Right atrium auricular region (tissue), 2 donors: ENCODE measurements around the gene ZNF709. TPM values are rescaled to one million over a fixed set of nuclear protein-coding genes. Genes with fewer than 3 reads are reported as not detected.
A peak's percentile ranks its signal among the peaks of the same experiment; 100 is the strongest.
"Not testable (repeated sequence)": the region's sequence is repeated elsewhere in the genome, so short reads cannot be mapped to it uniquely, and the experiment has no call there.

ENCODE experiments used
- DNase-seq: peaks from one replicate; pipeline ENCODE4 v3.0.0-alpha.2; 2019; ENCODE audit warnings: low spot score
- H3K27ac ChIP-seq, 2 donors: fragments of 200-600 bp; sonication (generic); 1 replicate in 1 of 2; 2 replicates in 1 of 2; pipeline ENCODE4 v1.5.1; 2016 to 2019
- H3K27me3 ChIP-seq, 2 donors: fragments of 200-600 bp; sonication (generic); one replicate each; pipeline versions ENCODE4 v1.5.1 to v1.6.0; 2017 to 2019
- H3K36me3 ChIP-seq: fragments of 200-600 bp; sonication (generic); one replicate; pipeline ENCODE4 v1.5.1; 2016
- H3K4me1 ChIP-seq, 2 donors: fragments of 200-600 bp; sonication (generic); one replicate each; pipeline versions ENCODE4 v1.5.1 to v1.6.0; 2017 to 2019
- H3K4me3 ChIP-seq, 2 donors: fragments of 200-600 bp; sonication (generic); 1 replicate in 1 of 2; 2 replicates in 1 of 2; pipeline ENCODE4 v1.5.1; 2017 to 2019; ENCODE audit warnings: mild to moderate bottlenecking in 1 of 2, moderate library complexity in 1 of 2
- H3K9me3 ChIP-seq, 2 donors: fragments of 200-600 bp; sonication (generic); one replicate each; pipeline ENCODE4 v1.5.1; 2019
- CTCF ChIP-seq, 2 donors: fragments of 200-600 bp; sonication (generic); IDR thresholded peaks; one replicate each; pipeline ENCODE4 v1.5.1; 2019; ENCODE audit warnings: antibody characterized with exemption in 2 of 2
- total RNA-seq, 2 donors: library from RNA; depleted of rRNA; stranded (reverse); fragments of >200 nt; gene quantifications; one replicate each; pipeline ENCODE4 v1.1.0, GENCODE V29; 2016

The ZNF709 gene
- total RNA-seq, 2 donors from 2014 or later = 1.6 to 2.0 TPM

GRCh38 chr19:12440541-12441316 is 43.9 kb downstream of the ZNF709 start, which contains the start of gene ZNF443:
TSS of gene ZNF443 (minus strand) at chr19:12441021. CDS start at chr19:12440914, 107 bp downstream.
- no peaks in the 10 kb centered on the region for H3K27me3 ChIP-seq
- DNase-seq = peak; percentile 100
- TF ChIP-seq CTCF (IDR thresholded peaks at IDR 0.05) = peak in 1 of 2 donors; percentile 7
- no peaks in the 10 kb centered on the region for H3K36me3 ChIP-seq
- peak within 1 kb of the TSS; percentile 79 to 83 for H3K27ac ChIP-seq
- H3K4me1 ChIP-seq = no peaks in the 10 kb centered on the region
- H3K4me3 ChIP-seq = peak within 1 kb of the TSS; percentile 76 to 83
- no peaks in the 10 kb centered on the region for H3K9me3 ChIP-seq

GRCh38 chr19:12439686-12440540 is 44.7 kb downstream of the ZNF709 start:
- DNase-seq, H3K36me3 ChIP-seq, H3K4me1 ChIP-seq, H3K27me3 ChIP-seq, H3K9me3 ChIP-seq: not testable (repeated sequence)
- Histone ChIP-seq H3K27ac (peak overlapping the region; percentile 79 to 83), H3K4me3 (peak overlapping the region; percentile 76 to 83)

GRCh38 chr19:12430726-12431299 is 53.8 kb downstream of the ZNF709 start:
- DNase-seq, H3K27me3 ChIP-seq, H3K4me3 ChIP-seq, H3K4me1 ChIP-seq, H3K9me3 ChIP-seq, H3K27ac ChIP-seq: not testable (repeated sequence)
- H3K36me3 ChIP-seq = peaks cover 13% of the 10 kb centered on the region

GRCh38 chr19:12425888-12426274 is 58.7 kb downstream of the ZNF709 start:
- no peaks in the 10 kb centered on the region for H3K27me3 ChIP-seq
- H3K4me3 ChIP-seq = no peak overlapping the region
- no peak for TF ChIP-seq CTCF (IDR thresholded peaks at IDR 0.05)
- peaks cover 0 to 3% of the 10 kb centered on the region in 2 donors for H3K9me3 ChIP-seq
- H3K4me1 ChIP-seq = no peaks in the 10 kb centered on the region
- H3K36me3 ChIP-seq = peaks cover 5% of the 10 kb centered on the region
- H3K27ac ChIP-seq = no peak overlapping the region
- DNase-seq = no peak

- DNase-seq = no peak
- Histone ChIP-seq H3K4me1 (no peaks in the 10 kb centered on the region), H3K27ac (no peak overlapping the region), H3K27me3 (no peaks in the 10 kb centered on the region), H3K9me3 (no peaks in the 10 kb centered on the region), H3K4me3 (no peak overlapping the region), H3K36me3 (peaks cover under 1% of the 10 kb centered on the region)
- TF ChIP-seq CTCF (IDR thresholded peaks at IDR 0.05) = no peak
Measured at GRCh38 chr19:12425236-12425887, 59.3 kb downstream of the ZNF709 start.

GRCh38 chr19:12417273-12417672 is 67.3 kb downstream of the ZNF709 start:
- not testable (repeated sequence) for H3K4me3 ChIP-seq, H3K4me1 ChIP-seq, H3K9me3 ChIP-seq, H3K36me3 ChIP-seq, DNase-seq, H3K27me3 ChIP-seq, H3K27ac ChIP-seq
